GM11168 (cell line): ENCODE results near the gene NLRX1.
"Not testable (repeated sequence)": the region's sequence is repeated elsewhere in the genome, so short reads cannot be mapped to it uniquely, and the experiment has no call there.

Source experiments
- in situ Hi-C: fragments of 300-500 bp; cut with MboI; formaldehyde crosslinking; loops from one replicate; pipeline ENCODE4 v1.12.0; 2022; ENCODE audit warnings: low sequenced_read_pairs; ENCODE audit not compliant: unreplicated experiment

Gene NLRX1

GRCh38 chr11:119205574-119206510 is 37.3 kb downstream of the NLRX1 start, which contains the start of gene CBL:
TSS of gene CBL (plus strand) at chr11:119206339. CDS start at chr11:119206418, 79 bp downstream.
- in situ Hi-C loops, result no loop called here

- in situ Hi-C loops, result no loop called here
Measured at GRCh38 chr11:119206511-119207414, 38.2 kb downstream of the NLRX1 start.

- in situ Hi-C loops, result no loop called here
Measured at GRCh38 chr11:119207415-119207960, 39.0 kb downstream of the NLRX1 start.

GRCh38 chr11:119209186-119209585 is 40.7 kb downstream of the NLRX1 start:
- in situ Hi-C loops, result no loop called here

- in situ Hi-C loops, result no loop called here
Measured at GRCh38 chr11:119210050-119210449, 41.5 kb downstream of the NLRX1 start.

GRCh38 chr11:119218141-119218878 is 49.8 kb downstream of the NLRX1 start:
- in situ Hi-C loops, result no loop called here

- in situ Hi-C loops, result no loop called here
Measured at GRCh38 chr11:119222308-119222707, 53.8 kb downstream of the NLRX1 start.

GRCh38 chr11:119222891-119223290 is 54.4 kb downstream of the NLRX1 start:
- in situ Hi-C loops, result no loop called here

- in situ Hi-C loops, result no loop called here
Measured at GRCh38 chr11:119223856-119224255, 55.3 kb downstream of the NLRX1 start.

GRCh38 chr11:119228535-119229287 is 60.2 kb downstream of the NLRX1 start:
- in situ Hi-C loops, result not testable (repeated sequence)

GRCh38 chr11:119229288-119229672 is 60.8 kb downstream of the NLRX1 start:
- in situ Hi-C loops, result no loop called here

GRCh38 chr11:119229741-119230140 is 61.2 kb downstream of the NLRX1 start:
- in situ Hi-C loops, result no loop called here
